ENCODE data around the gene INPP5F. TPM values are rescaled to one million over a fixed set of nuclear protein-coding genes. Genes with fewer than 3 reads are reported as not detected.

INPP5F gene
- total and polyA plus RNA-seq, 11 donors: 3.0 to 9.9 (median 6.4) TPM

DNA sequence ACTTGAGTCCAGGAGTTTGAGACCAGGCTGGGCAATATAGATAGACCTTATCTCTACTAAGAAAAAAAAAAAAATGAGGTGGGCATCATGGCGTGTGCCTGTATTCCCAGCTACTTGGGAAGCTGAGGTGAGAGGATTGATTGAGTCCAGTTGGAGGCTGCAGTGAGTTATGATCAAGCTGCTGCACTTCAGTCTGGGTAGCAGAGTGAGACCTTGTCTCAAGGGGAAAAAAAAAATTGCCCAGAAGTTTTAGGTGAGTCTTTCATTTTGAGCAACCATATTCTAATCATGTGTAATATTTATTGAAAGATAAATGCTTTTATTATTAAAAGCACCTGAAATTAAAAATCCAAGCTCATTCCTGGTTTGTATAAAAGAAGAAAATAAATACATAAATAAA is 13.1 kb downstream of the INPP5F start:
- H3K9me3 ChIP-seq: no peaks in the 10 kb centered on the region
- 91 to 97% (median 95%) methylated on average over 1 of the region's 1 CpG for WGBS, 4 donors
- no peaks in the 10 kb centered on the region for H3K27me3 ChIP-seq
- H3K27ac ChIP-seq: no peak overlapping the region
- peaks cover 0 to 34% (median 14%) of the 10 kb centered on the region in 12 donors for H3K4me1 ChIP-seq
- H3K4me3 ChIP-seq: no peak overlapping the region
- ATAC-seq: no peak
- intact Hi-C loops (cut with DNase I): no loop called here
- DNase-seq: no peak
- H3K36me3 ChIP-seq: no peaks in the 10 kb centered on the region
- TF ChIP-seq, protein P1, sequence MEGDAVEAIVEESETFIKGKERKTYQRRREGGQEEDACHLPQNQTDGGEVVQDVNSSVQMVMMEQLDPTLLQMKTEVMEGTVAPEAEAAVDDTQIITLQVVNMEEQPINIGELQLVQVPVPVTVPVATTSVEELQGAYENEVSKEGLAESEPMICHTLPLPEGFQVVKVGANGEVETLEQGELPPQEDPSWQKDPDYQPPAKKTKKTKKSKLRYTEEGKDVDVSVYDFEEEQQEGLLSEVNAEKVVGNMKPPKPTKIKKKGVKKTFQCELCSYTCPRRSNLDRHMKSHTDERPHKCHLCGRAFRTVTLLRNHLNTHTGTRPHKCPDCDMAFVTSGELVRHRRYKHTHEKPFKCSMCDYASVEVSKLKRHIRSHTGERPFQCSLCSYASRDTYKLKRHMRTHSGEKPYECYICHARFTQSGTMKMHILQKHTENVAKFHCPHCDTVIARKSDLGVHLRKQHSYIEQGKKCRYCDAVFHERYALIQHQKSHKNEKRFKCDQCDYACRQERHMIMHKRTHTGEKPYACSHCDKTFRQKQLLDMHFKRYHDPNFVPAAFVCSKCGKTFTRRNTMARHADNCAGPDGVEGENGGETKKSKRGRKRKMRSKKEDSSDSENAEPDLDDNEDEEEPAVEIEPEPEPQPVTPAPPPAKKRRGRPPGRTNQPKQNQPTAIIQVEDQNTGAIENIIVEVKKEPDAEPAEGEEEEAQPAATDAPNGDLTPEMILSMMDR (IDR thresholded peaks at IDR 0.05): no peak
- no peak for TF ChIP-seq POLR2A (IDR thresholded peaks at IDR 0.05)

DNA sequence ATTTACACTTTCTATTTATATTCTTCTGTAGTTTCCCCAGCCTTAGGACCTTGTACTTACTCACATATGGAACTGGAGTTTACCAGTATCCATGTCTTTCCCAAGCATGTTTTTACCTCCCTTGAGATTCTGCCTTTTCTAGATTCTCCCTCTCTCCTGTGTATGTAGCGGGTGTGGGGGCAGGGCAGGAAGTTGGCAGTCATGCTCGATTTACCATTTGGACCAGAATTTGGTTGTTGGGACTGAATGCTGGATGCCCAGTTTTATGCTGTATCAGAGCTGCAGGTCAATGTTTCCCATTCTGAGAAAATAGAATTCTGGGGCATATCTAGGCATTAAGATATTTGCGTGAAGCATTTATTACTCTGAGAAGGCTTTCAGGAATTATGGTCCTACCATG is 14.2 kb downstream of the INPP5F start:
- no peak for ATAC-seq

DNA sequence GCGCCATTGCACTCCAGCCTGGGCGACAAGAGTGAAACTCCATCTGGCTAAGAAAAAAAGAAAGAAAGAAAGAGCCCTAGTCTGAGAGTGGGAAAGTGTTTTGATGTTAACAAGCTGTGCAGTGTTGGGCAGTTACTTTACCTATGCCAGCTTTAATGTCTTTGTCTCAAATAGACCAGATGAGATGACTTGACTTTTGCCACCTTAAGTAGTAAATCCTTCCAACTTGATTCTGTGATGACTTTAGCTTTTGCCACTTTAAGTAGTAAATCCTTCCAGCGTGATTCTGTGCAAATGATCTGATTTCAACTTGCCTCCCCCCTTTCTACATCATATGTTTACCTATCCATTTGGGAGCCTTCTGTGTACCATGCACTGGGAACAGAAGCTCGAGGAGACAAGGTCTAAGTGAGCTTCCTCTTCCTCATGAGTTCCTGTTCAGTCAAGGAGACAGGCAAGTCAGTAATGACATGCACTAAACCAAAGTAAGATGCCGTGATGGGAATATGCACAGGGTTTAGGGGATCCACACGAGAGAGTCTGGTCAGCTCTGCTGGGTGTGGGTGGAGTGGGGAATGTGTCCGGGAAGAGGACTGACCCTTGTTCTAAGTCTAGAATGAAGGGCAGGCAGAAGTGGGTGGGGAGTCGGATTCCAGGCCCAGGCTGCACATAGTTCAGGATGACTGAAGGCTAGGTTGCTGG is 17.2 kb downstream of the INPP5F start:
- 58 to 69% (median 64%) methylated on average over 8 of the region's 8 CpGs for WGBS, 4 donors
- ATAC-seq (peak in 1 of 4 donors; percentile 61), DNase-seq (no peak)
- Histone ChIP-seq H3K4me1 (peaks cover 0 to 14% (median 6%) of the 10 kb centered on the region in 12 donors), H3K4me3 (no peak overlapping the region), H3K27me3 (no peaks in the 10 kb centered on the region), H3K27ac (no peak overlapping the region), H3K36me3 (no peaks in the 10 kb centered on the region), H3K9me3 (no peaks in the 10 kb centered on the region)
- no peak for TF ChIP-seq POLR2A (IDR thresholded peaks at IDR 0.05)
- TF ChIP-seq, protein P1 (IDR thresholded peaks at IDR 0.05): no peak
- intact Hi-C loops (cut with DNase I): loop anchor here in 2 of 10 donors (10.0 kb wide), 1 partner anchor 138 kb away; no protein-coding TSS in a partner anchor

More for the DNA sequence above, 14.2 kb downstream of the INPP5F start:
- Histone ChIP-seq H3K4me3 (no peak overlapping the region), H3K4me1 (peaks cover 0 to 24% (median 13%) of the 10 kb centered on the region in 12 donors), H3K36me3 (no peaks in the 10 kb centered on the region), H3K9me3 (no peaks in the 10 kb centered on the region), H3K27ac (no peak overlapping the region), H3K27me3 (no peaks in the 10 kb centered on the region)
- 79 to 92% (median 85%) methylated on average over 3 of the region's 3 CpGs for WGBS, 4 donors
- TF ChIP-seq, protein P1 (IDR thresholded peaks at IDR 0.05): no peak
- no peak for TF ChIP-seq POLR2A (IDR thresholded peaks at IDR 0.05)
- DNase-seq: no peak
- intact Hi-C loops (cut with DNase I): loop anchor here in 2 of 10 donors (10.0 kb wide), 1 partner anchor 135 kb away; no protein-coding TSS in a partner anchor

DNA sequence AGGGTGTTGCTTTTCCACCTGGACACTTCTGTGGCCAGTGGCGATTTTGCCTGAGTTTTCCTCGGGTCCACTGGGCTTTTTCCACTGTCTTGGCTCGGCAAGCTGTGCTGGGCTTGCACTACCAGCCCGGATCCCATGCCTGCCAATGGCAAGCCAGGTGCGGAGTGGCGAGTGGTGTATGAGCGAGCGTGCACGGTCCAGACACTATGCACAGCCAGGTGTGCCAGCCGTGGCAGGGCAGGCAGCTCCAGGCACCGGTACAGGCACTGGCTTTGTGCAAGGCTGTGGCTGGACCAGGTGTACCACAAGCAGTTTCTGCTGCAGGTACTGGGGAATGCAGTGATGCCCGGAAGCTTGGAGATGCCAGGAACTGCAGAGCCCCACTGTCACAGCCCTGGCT is 22.1 kb downstream of the INPP5F start:
- peaks cover 0 to 14% (median 4%) of the 10 kb centered on the region in 12 donors for H3K4me1 ChIP-seq
- no peak for TF ChIP-seq POLR2A (IDR thresholded peaks at IDR 0.05)
- TF ChIP-seq, protein P1 (IDR thresholded peaks at IDR 0.05): no peak
- ATAC-seq (no peak), DNase-seq (no peak)
- H3K4me3 ChIP-seq: no peak overlapping the region
- H3K27me3 ChIP-seq: no peaks in the 10 kb centered on the region
- H3K9me3 ChIP-seq: no peaks in the 10 kb centered on the region
- intact Hi-C loops (cut with DNase I): loop anchor here in 2 of 10 donors (10.0 kb wide), 1 partner anchor 143 kb away; no protein-coding TSS in a partner anchor
- WGBS, 4 donors: 93 to 97% (median 95%) methylated on average over 10 to 12 of the region's 12 CpGs
- H3K36me3 ChIP-seq: no peaks in the 10 kb centered on the region
- no peak overlapping the region for H3K27ac ChIP-seq

Measured in heart left ventricle (tissue), 16 donors.